Testis (tissue), 2 donors: ENCODE measurements around the gene COL5A2.

Source experiments
- CTCF ChIP-seq, 3 experiments: fragments of 450-650 bp in 2 of 3; fragments of 200-600 bp in 1 of 3; sonication (generic) in 1 of 3; IDR thresholded peaks; one replicate each; pipeline ENCODE4 v1.5.1; 2016 to 2019; ENCODE audit warnings: antibody characterized with exemption in 3 of 3, mild to moderate bottlenecking in 2 of 3, moderate library complexity in 1 of 3
- POLR2A ChIP-seq: fragments of 450-650 bp; IDR thresholded peaks from one replicate; pipeline ENCODE4 v1.6.1; 2017; ENCODE audit warnings: antibody characterized with exemption, mild to moderate bottlenecking, moderate library complexity

- TF ChIP-seq CTCF (IDR thresholded peaks at IDR 0.05) = no peak
- TF ChIP-seq POLR2A = no peak
These were observed 20.2 kb upstream of the COL5A2 start for GRCh38 chr2:189199797-189200196.
